Renal cortex interstitium (tissue), 11 donors: ENCODE measurements around the gene EXOSC6. TPM values are rescaled to one million over a fixed set of nuclear protein-coding genes. Genes with fewer than 3 reads are reported as not detected.
"Not testable (repeated sequence)": the region's sequence is repeated elsewhere in the genome, so short reads cannot be mapped to it uniquely, and the experiment has no call there.

Experiments
- DNase-seq, 11 donors: peaks; one replicate each; pipeline ENCODE4 v3.0.0-alpha.2; 2013; ENCODE audit warnings: low read depth in 9 of 11, low spot score in 4 of 11; ENCODE audit errors: extremely low read depth in 1 of 11
- polyA plus RNA-seq, 3 donors: library from polyadenylated mRNA; unstranded; fragments of 120-200 nt; gene quantifications; one replicate each; pipeline ENCODE4 v1.2.1, GENCODE V29; 2013; ENCODE audit not compliant: insufficient read length in 3 of 3

Gene EXOSC6
- polyA plus RNA-seq, 3 donors: 14.5 to 18.3 (median 16.3) TPM

- DNase-seq: peak in 3 of 11 donors; percentile 18 to 46 (median 29)
Observed at GRCh38 chr16:70267516-70267915, 15.8 kb upstream of the EXOSC6 start.

GRCh38 chr16:70259903-70260302, 8.2 kb upstream of the EXOSC6 start:
- not testable (repeated sequence) for DNase-seq

GRCh38 chr16:70258946-70259345, 7.2 kb upstream of the EXOSC6 start:
- no peak for DNase-seq

GRCh38 chr16:70258065-70258464, 6.3 kb upstream of the EXOSC6 start:
- no peak for DNase-seq

- no peak for DNase-seq
Observed at GRCh38 chr16:70257391-70257790, 5.7 kb upstream of the EXOSC6 start.

GRCh38 chr16:70255574-70255973, 3.8 kb upstream of the EXOSC6 start:
- DNase-seq: no peak

GRCh38 chr16:70254965-70255286, 3.2 kb upstream of the EXOSC6 start:
- no peak for DNase-seq

- DNase-seq: no peak
Observed at GRCh38 chr16:70254180-70254964, 2.6 kb upstream of the EXOSC6 start.

GRCh38 chr16:70253291-70254106, 1.8 kb upstream of the EXOSC6 start:
- DNase-seq: peak in 1 of 11 donors; percentile 13

- no peak for DNase-seq
Observed at GRCh38 chr16:70252355-70252988, 732 bp upstream of the EXOSC6 start.

- peak in 6 of 11 donors; percentile 15 to 32 (median 19) for DNase-seq
Observed at GRCh38 chr16:70250748-70251628, 752 bp downstream of the EXOSC6 start.

GRCh38 chr16:70249697-70250096, 2.0 kb downstream of the EXOSC6 start:
- DNase-seq: not testable (repeated sequence)

GRCh38 chr16:70238773-70239172, 13.0 kb downstream of the EXOSC6 start:
- DNase-seq: not testable (repeated sequence)

GRCh38 chr16:70231831-70232230, 19.9 kb downstream of the EXOSC6 start:
- not testable (repeated sequence) for DNase-seq

GRCh38 chr16:70226024-70226423, 25.7 kb downstream of the EXOSC6 start:
- DNase-seq: not testable (repeated sequence)

- DNase-seq: not testable (repeated sequence)
Observed at GRCh38 chr16:70225430-70225829, 26.3 kb downstream of the EXOSC6 start.

GRCh38 chr16:70224645-70225044, 27.1 kb downstream of the EXOSC6 start:
- not testable (repeated sequence) for DNase-seq

- not testable (repeated sequence) for DNase-seq
Observed at GRCh38 chr16:70223971-70224513, 27.7 kb downstream of the EXOSC6 start.

- not testable (repeated sequence) for DNase-seq
Observed at GRCh38 chr16:70223216-70223615, 28.5 kb downstream of the EXOSC6 start.
